HCT116 (cell line): ENCODE results near the gene CYP3A4. TPM values are rescaled to one million over a fixed set of nuclear protein-coding genes. Genes with fewer than 3 reads are reported as not detected.
"Not testable (repeated sequence)": the region's sequence is repeated elsewhere in the genome, so short reads cannot be mapped to it uniquely, and the experiment has no call there.

Source experiments
- ATAC-seq: fragments of 200-7000 bp; cut with Tn5 transposase; 2 replicates; pipeline ENCODE4 v1.9.1; 2020; ENCODE audit warnings: mild to moderate bottlenecking, moderate library complexity
- BruUV-seq: library from RNA; stranded (reverse); fragments of 400-500 nt; replicated peaks from 2 replicates; lab custom pipeline; 2021; lab: Mats Ljungman, UMichigan
- CTCF ChIA-PET: fragments of 300-600 bp; sonication (Branson Sonifier 250); formaldehyde crosslinking; loops from one replicate; lab custom pipeline; 2021; ENCODE audit warnings: antibody characterized with exemption; lab: Charles Lee
- POLR2A ChIA-PET: fragments of 300-600, 350-600 bp; sonication (Branson Sonifier 250); formaldehyde crosslinking; loops from one replicate; lab custom pipeline; 2021; ENCODE audit warnings: antibody characterized with exemption; lab: Charles Lee
- RAD21 ChIA-PET, 2 experiments: fragments of 300-600 bp; sonication (Branson Sonifier 250); formaldehyde crosslinking; loops; one replicate each; lab custom pipeline; 2023; ENCODE audit warnings: low total read pairs in 2 of 2; ENCODE audit not compliant: uncharacterized antibody in 2 of 2, unreplicated experiment in 2 of 2, low non-redundant PET in 1 of 2; lab: Charles Lee
- DNase-seq: peaks from one replicate; pipeline ENCODE4 v3.0.0-alpha.2; 2010; ENCODE audit warnings: low read depth, low spot score
- H2AFZ ChIP-seq: fragments of 200-600 bp; shearing (Covaris generic), sonication (generic); 2 replicates; pipeline ENCODE4 v1.6.1; 2017; ENCODE audit warnings: low read depth, mixed run types, mixed read lengths, antibody characterized with exemption, low read length; ENCODE audit not compliant: poor library complexity, severe bottlenecking
- H3K27ac ChIP-seq: 2 replicates; pipeline ENCODE4 v1.5.1; 2012; ENCODE audit warnings: low read depth, low read length
- H3K27me3 ChIP-seq: fragments of 200-600 bp; sonication (generic); 2 replicates; pipeline ENCODE4 v1.6.1; 2016; ENCODE audit warnings: mixed run types, low read length, mixed read lengths; ENCODE audit not compliant: insufficient read depth
- H3K36me3 ChIP-seq, 2 experiments: fragments of 200-500 bp in 1 of 2; fragments of 200-600 bp in 1 of 2; sonication (Bioruptor generic) in 1 of 2; sonication (generic) in 1 of 2; 2 replicates each; pipeline versions ENCODE4 v1.5.1 to v1.6.1; 2014 to 2016; ENCODE audit warnings: low read length in 2 of 2, inconsistent platforms in 1 of 2, mixed read lengths in 1 of 2, mixed run types in 1 of 2; ENCODE audit not compliant: insufficient read depth in 2 of 2, control insufficient read depth in 1 of 2
- H3K4me1 ChIP-seq, 2 experiments: fragments of 200-600 bp in 1 of 2; sonication (generic) in 1 of 2; 2 replicates each; pipeline versions ENCODE4 v1.5.1 to v1.6.1; 2012 to 2017; ENCODE audit warnings: low read length in 2 of 2, inconsistent platforms in 1 of 2, mild to moderate bottlenecking in 1 of 2, mixed read lengths in 1 of 2, mixed run types in 1 of 2, moderate library complexity in 1 of 2; ENCODE audit not compliant: insufficient read depth in 2 of 2, control insufficient read depth in 1 of 2
- H3K4me2 ChIP-seq: fragments of 200-600 bp; sonication (generic); 2 replicates; pipeline ENCODE4 v1.6.1; 2017; ENCODE audit warnings: mixed run types, low read length, mixed read lengths
- H3K4me3 ChIP-seq, 2 experiments: fragments of 200-600 bp in 1 of 2; sonication (generic) in 1 of 2; replicated peaks in 1 of 2; 2 replicates each; pipeline ENCODE4 v1.5.1; 2011 to 2016; ENCODE audit warnings: low read length in 2 of 2, control low read depth in 1 of 2, low read depth in 1 of 2, mild to moderate bottlenecking in 1 of 2, mixed read lengths in 1 of 2, mixed run types in 1 of 2
- H3K79me2 ChIP-seq: fragments of 200-600 bp; sonication (generic); 2 replicates; pipeline ENCODE4 v1.6.1; 2017; ENCODE audit warnings: mild to moderate bottlenecking, mixed run types, low read length, moderate library complexity, mixed read lengths; ENCODE audit not compliant: insufficient read depth
- H3K9ac ChIP-seq: fragments of 200-600 bp; sonication (generic); 2 replicates; pipeline ENCODE4 v1.6.1; 2016; ENCODE audit warnings: low read length, mixed read lengths
- H3K9me2 ChIP-seq: fragments of 200-600 bp; sonication (generic), shearing (Covaris generic); 2 replicates; pipeline ENCODE4 v1.6.1; 2017; ENCODE audit warnings: mixed run types, mild to moderate bottlenecking, moderate library complexity; ENCODE audit not compliant: insufficient read depth
- H3K9me3 ChIP-seq, 2 experiments: fragments of 200-500 bp in 1 of 2; fragments of 200-600 bp in 1 of 2; sonication (Bioruptor generic) in 1 of 2; sonication (generic) in 1 of 2; 2 replicates each; pipeline ENCODE4 v1.6.1; 2014 to 2017; ENCODE audit warnings: low read length in 2 of 2, mixed read lengths in 2 of 2, inconsistent platforms in 1 of 2, low read depth in 1 of 2, mild to moderate bottlenecking in 1 of 2, mixed run types in 1 of 2, moderate library complexity in 1 of 2; ENCODE audit not compliant: control insufficient read depth in 1 of 2, insufficient read depth in 1 of 2
- H4K20me1 ChIP-seq: fragments of 200-600 bp; sonication (generic), shearing (Covaris generic); 2 replicates; pipeline ENCODE4 v1.6.1; 2017; ENCODE audit warnings: mixed run types, mild to moderate bottlenecking, moderate library complexity; ENCODE audit not compliant: insufficient read depth
- ELF1 ChIP-seq: IDR thresholded peaks from 2 replicates; pipeline ENCODE4 v1.6.1; 2012; ENCODE audit warnings: low read depth, borderline replicate concordance
- POLR2AphosphoS5 ChIP-seq: IDR thresholded peaks from 2 replicates; pipeline ENCODE4 v1.6.1; 2011; ENCODE audit warnings: mild to moderate bottlenecking, low read depth, low read length, moderate library complexity
- SIN3A ChIP-seq: IDR thresholded peaks from 2 replicates; pipeline ENCODE4 v1.6.1; 2012; ENCODE audit warnings: low read depth
- intact Hi-C: fragments of 100-400 bp; cut with micrococcal nuclease; formaldehyde crosslinking; loops from 2 replicates; pipeline ENCODE4 v1.10.0; 2022
- total RNA-seq: library from RNA; stranded (reverse); gene quantifications from one replicate; pipeline ENCODE4 v1.2.1, GENCODE V29; 2021; ENCODE audit not compliant: unreplicated experiment
- TF ChIP-seq, protein P1 (sequence below): IDR thresholded peaks from 2 replicates; pipeline ENCODE4 v1.6.1; 2012

The CYP3A4 gene
- total RNA-seq, 1 experiment from 2014 or later, result 0.25 TPM

DNA sequence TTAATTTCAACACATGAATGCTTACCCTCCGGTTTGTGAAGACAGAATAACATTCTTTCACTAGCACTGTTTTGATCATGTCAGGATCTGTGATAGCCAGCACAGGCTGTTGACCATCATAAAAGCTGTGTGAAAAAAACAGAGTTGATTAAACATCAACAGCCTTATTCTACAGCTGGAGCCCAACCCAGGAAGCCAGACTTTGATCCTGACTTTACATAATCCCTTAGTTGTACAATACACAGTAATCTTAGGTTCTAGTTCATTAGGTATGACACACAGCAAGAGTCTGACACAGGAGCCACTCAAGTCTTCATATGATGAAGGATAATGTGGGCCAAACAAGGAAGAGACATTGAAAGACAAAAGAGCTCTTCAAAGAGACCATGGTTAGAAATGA is 11.4 kb downstream of the CYP3A4 start:
- no peak for DNase-seq
- no peak for TF ChIP-seq SIN3A
- TF ChIP-seq, protein P1, sequence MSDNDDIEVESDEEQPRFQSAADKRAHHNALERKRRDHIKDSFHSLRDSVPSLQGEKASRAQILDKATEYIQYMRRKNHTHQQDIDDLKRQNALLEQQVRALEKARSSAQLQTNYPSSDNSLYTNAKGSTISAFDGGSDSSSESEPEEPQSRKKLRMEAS, result no peak
- no peak for TF ChIP-seq POLR2AphosphoS5
- no peak for TF ChIP-seq ELF1
- no TSS peak for BruUV-seq
- intact Hi-C loops, result no loop called here
- no peaks in the 10 kb centered on the region for H3K4me1 ChIP-seq
- H3K9me2 ChIP-seq, result no peaks in the 10 kb centered on the region
- ChIA-PET CTCF (no interaction called here), POLR2A (no interaction called here), RAD21 (no interaction called here)
- no peaks in the 10 kb centered on the region for H3K36me3 ChIP-seq
- H3K9ac ChIP-seq, result no peak overlapping the region
- no peak overlapping the region for H3K4me3 ChIP-seq
- H3K9me3 ChIP-seq, result no peaks in the 10 kb centered on the region
- H3K27ac ChIP-seq, result no peak overlapping the region
- H3K4me2 ChIP-seq, result no peak overlapping the region
- no peak overlapping the region for H2AFZ ChIP-seq
- no peaks in the 10 kb centered on the region for H3K79me2 ChIP-seq
- ATAC-seq, result no peak
- H3K27me3 ChIP-seq, result no peaks in the 10 kb centered on the region
- no peaks in the 10 kb centered on the region for H4K20me1 ChIP-seq

DNA sequence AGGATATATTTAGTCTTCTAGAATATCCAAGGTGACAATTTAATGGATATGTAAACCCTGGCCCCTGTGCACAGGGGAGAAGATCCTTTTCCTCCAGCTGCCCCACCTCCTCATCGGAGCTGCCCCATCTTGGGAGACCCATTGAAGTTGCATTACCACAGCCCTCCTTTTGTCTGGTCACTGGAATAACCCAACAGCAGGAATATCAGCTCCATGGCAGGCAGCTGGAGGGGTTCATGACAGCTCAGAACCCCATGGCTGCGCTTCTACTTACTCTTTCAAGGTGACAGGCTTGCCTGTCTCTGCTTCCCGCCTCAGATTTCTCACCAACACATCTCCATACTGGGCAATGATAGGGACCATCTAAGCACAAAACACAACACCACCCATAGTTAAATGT is 14.5 kb downstream of the CYP3A4 start:
- ATAC-seq, RAD21 ChIA-PET, H4K20me1 ChIP-seq, CTCF ChIA-PET, H3K4me3 ChIP-seq, H3K36me3 ChIP-seq, H3K79me2 ChIP-seq, BruUV-seq, intact Hi-C loops, H3K4me2 ChIP-seq, H2AFZ ChIP-seq, H3K27ac ChIP-seq, H3K9me2 ChIP-seq, H3K9me3 ChIP-seq, H3K27me3 ChIP-seq, H3K9ac ChIP-seq, DNase-seq, H3K4me1 ChIP-seq: not testable (repeated sequence)
- POLR2A ChIA-PET, result interaction anchor here (0.5 kb wide), 1 partner anchor 232 kb away, joined by 4 read pairs; no protein-coding TSS in a partner anchor
